ENCODE data around the gene CHRM4.
A peak's percentile ranks its signal among the peaks of the same experiment; 100 is the strongest.

Gene CHRM4

DNA sequence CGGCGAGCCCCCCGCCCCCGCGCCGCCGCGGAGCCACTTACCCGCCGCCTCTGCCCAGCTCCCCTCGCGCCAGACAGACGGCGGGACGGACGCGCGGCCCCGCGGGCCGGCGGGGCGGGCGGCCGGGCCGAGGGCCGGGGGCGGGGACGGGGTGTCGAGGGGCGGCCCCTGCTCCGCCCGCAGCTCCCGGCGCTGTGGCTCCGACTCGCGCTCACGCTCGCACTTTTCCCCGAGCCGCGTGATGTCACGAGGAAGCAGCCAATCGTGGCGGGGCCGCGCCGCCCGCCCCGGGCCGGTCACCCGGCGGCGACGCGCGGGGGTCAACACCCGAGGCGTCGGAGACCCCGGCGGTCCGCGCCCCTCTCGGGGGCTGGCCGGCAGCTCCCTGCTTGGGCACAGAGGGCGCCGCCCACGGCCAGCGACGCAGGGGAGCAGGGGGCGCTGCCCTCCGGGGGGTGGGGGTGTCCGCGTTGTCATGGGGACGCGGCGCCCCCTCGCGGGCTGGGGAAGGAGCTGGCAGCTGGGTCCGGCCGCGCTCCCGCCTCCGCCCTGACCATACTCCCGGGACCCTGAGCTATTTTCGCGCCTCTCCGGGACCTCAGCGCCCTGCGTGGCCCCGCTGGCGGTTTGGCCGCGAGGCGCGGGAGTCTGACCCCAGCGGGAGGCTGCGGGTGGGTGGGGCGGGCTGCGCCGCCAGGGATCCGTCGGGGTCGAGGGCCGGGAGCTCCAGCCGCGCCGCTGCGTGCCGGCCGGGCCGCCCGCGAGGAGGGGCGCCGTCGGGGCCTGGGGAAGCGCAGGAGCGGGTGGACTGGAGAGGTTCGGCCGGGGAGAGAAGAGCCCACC is at the start of gene CHRM4:
Gene CHRM4 (minus strand): TSS at position 199 of the 843 bp plus-strand sequence. CDS start 5,219 bp downstream, outside the sequence.
- Histone ChIP-seq H3K27me3 (ENCODE audit: low read depth) (peaks cover 9% of the 10 kb centered on the region), H3K9me3 (no peaks in the 10 kb centered on the region), H3K4me1 (peaks cover 15% of the 10 kb centered on the region), H3K36me3 (replicated peaks) (no peaks in the 10 kb centered on the region), H3K4me3 (peak within 1 kb of the TSS; percentile 37)
- in situ Hi-C loops (cut with MboI; ENCODE audit: low sequenced_read_pairs) = no loop called here
- peak; percentile 52 to 83 for DNase-seq (ENCODE audit: low spot score in 2 of 2)

DNA sequence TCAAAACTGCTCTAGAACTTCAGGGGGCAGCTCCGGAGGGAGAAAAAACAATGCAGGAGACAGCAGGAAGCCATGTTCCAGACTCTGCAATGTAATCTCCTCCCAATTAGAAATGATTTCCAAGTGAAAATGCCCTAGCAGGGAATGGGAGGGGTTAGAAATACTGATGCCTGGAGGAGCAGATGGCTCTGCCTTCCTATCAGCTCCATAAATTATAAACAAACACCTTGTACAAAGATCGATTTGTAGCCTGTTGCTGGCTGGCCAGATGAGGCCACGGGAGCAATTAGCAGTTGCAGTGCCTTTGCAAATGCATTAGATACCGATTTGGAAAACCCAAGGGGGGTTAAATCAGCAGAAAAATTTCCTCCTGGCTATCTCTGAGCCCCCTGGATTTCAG is 46.6 kb upstream of the CHRM4 start:
- Histone ChIP-seq H3K4me3 (no peak overlapping the region), H3K4me1 (no peaks in the 10 kb centered on the region), H3K9me3 (no peaks in the 10 kb centered on the region), H3K27me3 (ENCODE audit: low read depth) (no peaks in the 10 kb centered on the region), H3K36me3 (replicated peaks) (no peaks in the 10 kb centered on the region)
- no peak for DNase-seq (ENCODE audit: low spot score in 2 of 2)
- in situ Hi-C loops (cut with MboI; ENCODE audit: low sequenced_read_pairs) = no loop called here

- in situ Hi-C loops (cut with MboI; ENCODE audit: low sequenced_read_pairs) = no loop called here
Measured at GRCh38 chr11:46437122-46437689, 45.6 kb upstream of the CHRM4 start.

GRCh38 chr11:46436113-46436512 is 44.5 kb upstream of the CHRM4 start:
- H3K4me1 ChIP-seq = no peaks in the 10 kb centered on the region
- H3K9me3 ChIP-seq = no peaks in the 10 kb centered on the region
- DNase-seq (ENCODE audit: low spot score in 2 of 2) = no peak
- in situ Hi-C loops (cut with MboI; ENCODE audit: low sequenced_read_pairs) = no loop called here
- no peak overlapping the region for H3K4me3 ChIP-seq
- no peaks in the 10 kb centered on the region for H3K27me3 ChIP-seq (ENCODE audit: low read depth)
- no peaks in the 10 kb centered on the region for H3K36me3 ChIP-seq (replicated peaks)

More at GRCh38 chr11:46437122-46437689, 45.6 kb upstream of the CHRM4 start:
- Histone ChIP-seq H3K27me3 (ENCODE audit: low read depth) (no peaks in the 10 kb centered on the region), H3K36me3 (replicated peaks) (no peaks in the 10 kb centered on the region), H3K4me3 (no peak overlapping the region), H3K9me3 (no peaks in the 10 kb centered on the region), H3K4me1 (no peaks in the 10 kb centered on the region)
- DNase-seq (ENCODE audit: low spot score in 2 of 2) = no peak

DNA sequence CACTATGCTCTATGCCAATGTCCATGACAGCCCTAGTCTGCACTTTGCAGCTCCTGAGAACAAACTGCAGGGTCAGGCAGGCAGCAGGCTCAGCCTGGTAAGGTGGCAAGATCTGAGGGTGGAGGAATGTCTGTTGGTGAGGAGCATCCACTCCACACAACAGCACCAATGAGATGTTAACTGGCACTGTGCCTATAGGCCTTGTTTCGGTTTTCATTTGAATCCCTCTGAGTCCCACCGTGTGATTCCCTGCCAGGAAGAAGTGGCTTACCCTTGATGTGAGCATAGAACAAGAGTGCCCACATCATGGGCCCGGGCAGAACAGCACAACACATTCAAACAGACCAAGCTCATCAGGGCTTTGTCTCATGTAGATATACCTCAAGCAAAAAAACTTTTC is 44.1 kb upstream of the CHRM4 start:
- H3K4me3 ChIP-seq = no peak overlapping the region
- in situ Hi-C loops (cut with MboI; ENCODE audit: low sequenced_read_pairs) = no loop called here
- no peak for DNase-seq (ENCODE audit: low spot score in 2 of 2)
- H3K9me3 ChIP-seq = no peaks in the 10 kb centered on the region
- no peaks in the 10 kb centered on the region for H3K36me3 ChIP-seq (replicated peaks)
- no peaks in the 10 kb centered on the region for H3K27me3 ChIP-seq (ENCODE audit: low read depth)
- no peaks in the 10 kb centered on the region for H3K4me1 ChIP-seq

DNA sequence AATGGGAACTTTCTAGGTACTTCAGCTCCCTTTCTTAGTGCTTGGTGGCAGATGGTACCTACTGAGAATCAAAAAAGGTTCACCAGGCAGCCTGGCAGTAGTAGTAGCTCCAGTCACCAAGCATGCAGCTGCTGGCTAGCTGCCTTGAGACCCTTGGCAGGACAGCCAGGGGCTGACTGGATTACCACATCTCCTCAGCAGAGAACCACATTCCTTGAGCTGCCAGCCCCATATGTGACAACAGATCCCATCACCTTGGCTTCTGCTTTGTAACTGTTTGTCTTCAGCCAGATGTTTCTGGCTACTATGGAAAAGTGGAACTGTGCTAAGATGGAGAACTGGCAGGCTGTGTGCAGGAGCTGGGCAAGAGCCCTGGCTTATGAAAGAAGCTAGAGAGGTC is 39.6 kb upstream of the CHRM4 start:
- Histone ChIP-seq H3K4me1 (no peaks in the 10 kb centered on the region), H3K27me3 (ENCODE audit: low read depth) (no peaks in the 10 kb centered on the region), H3K4me3 (no peak overlapping the region), H3K9me3 (no peaks in the 10 kb centered on the region), H3K36me3 (replicated peaks) (no peaks in the 10 kb centered on the region)
- no peak for DNase-seq (ENCODE audit: low spot score in 2 of 2)
- in situ Hi-C loops (cut with MboI; ENCODE audit: low sequenced_read_pairs) = no loop called here

DNA sequence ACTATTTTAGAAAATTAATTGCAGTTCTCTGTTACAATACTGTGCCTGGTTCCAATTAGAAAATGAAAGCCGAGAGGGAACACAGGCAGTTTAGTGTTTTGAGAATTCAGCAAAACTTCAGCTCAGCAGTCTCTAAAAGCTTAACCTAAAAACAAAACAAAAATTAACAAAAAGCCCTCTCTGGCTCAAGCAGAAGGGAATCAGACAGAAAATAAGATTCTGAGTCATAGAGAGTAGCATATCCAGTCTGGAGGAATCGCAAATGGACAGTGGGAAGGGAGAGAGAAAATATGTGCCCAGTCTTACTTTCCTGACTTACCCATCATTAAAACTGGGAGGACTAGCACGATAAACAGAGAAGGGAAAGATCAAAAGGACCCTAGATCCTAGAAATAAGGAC is 38.1 kb upstream of the CHRM4 start:
- no peaks in the 10 kb centered on the region for H3K4me1 ChIP-seq
- no peaks in the 10 kb centered on the region for H3K27me3 ChIP-seq (ENCODE audit: low read depth)
- no peaks in the 10 kb centered on the region for H3K9me3 ChIP-seq
- in situ Hi-C loops (cut with MboI; ENCODE audit: low sequenced_read_pairs) = no loop called here
- no peaks in the 10 kb centered on the region for H3K36me3 ChIP-seq (replicated peaks)
- DNase-seq (ENCODE audit: low spot score in 2 of 2) = no peak
- H3K4me3 ChIP-seq = no peak overlapping the region

GRCh38 chr11:46427364-46427763 is 35.8 kb upstream of the CHRM4 start:
- in situ Hi-C loops (cut with MboI; ENCODE audit: low sequenced_read_pairs) = no loop called here
- no peak for DNase-seq (ENCODE audit: low spot score in 2 of 2)
- Histone ChIP-seq H3K4me3 (no peak overlapping the region), H3K36me3 (replicated peaks) (no peaks in the 10 kb centered on the region), H3K9me3 (no peaks in the 10 kb centered on the region), H3K27me3 (ENCODE audit: low read depth) (no peaks in the 10 kb centered on the region), H3K4me1 (no peaks in the 10 kb centered on the region)

DNA sequence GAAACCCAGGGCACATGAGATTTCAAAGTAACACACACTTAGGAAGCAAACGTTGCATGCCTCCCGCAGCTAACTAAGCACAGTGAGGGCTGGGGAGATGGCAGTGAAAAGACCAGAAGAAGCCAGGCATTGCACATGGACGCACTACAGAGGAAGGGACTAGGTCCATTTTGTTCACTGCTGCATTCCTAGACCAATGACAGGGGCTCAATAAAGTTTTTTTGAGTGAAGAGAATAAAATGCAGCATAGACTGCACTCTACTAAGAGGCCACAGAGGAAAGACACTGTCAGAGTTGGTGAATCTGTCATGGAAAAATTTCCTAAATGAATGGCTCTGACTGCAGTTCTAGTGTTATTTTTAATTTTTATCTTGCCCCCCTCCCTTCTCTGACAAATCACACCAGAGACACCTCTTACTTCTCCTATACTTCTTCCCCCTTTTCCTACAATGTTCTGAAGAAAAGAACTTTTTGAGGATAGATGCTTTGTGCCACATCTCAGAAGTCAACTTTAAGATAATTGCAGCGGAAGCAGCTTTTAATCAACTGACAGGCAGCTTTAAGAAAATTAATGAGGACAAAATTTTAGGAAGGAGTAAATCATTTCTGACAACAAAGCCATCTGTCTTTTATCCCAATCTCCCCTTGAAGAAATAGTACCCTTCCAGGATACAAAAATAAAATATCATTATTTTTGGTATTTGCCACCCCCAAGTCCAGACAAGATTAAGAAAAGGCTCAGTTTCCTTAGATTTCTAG is 34.8 kb upstream of the CHRM4 start:
- Histone ChIP-seq H3K9me3 (no peaks in the 10 kb centered on the region), H3K36me3 (replicated peaks) (no peaks in the 10 kb centered on the region), H3K4me1 (no peaks in the 10 kb centered on the region), H3K4me3 (no peak overlapping the region), H3K27me3 (ENCODE audit: low read depth) (no peaks in the 10 kb centered on the region)
- in situ Hi-C loops (cut with MboI; ENCODE audit: low sequenced_read_pairs) = no loop called here
- no peak for DNase-seq (ENCODE audit: low spot score in 2 of 2)

DNA sequence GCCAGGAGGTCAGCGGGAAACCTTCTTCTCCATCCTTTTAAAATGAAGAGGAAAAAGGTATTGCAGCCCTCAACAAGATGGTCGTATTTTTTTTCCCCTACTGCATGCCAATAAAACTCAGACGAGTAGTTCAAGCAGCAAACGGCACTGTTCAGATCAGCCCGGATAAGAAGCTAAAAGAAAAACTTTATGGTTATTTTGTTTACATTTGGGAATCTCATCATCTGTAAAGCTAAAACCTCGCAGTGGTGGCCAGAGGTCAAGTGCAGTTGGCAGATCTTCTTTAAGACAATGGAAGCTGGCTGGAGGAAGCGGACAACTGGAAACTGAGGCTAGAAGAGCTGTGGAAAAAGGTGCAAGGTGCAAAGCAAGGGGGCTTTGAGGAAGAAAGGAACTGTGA is 31.0 kb upstream of the CHRM4 start:
- no peaks in the 10 kb centered on the region for H3K36me3 ChIP-seq (replicated peaks)
- no peaks in the 10 kb centered on the region for H3K9me3 ChIP-seq
- DNase-seq (ENCODE audit: low spot score in 2 of 2) = no peak
- in situ Hi-C loops (cut with MboI; ENCODE audit: low sequenced_read_pairs) = no loop called here
- no peak overlapping the region for H3K4me3 ChIP-seq
- no peaks in the 10 kb centered on the region for H3K27me3 ChIP-seq (ENCODE audit: low read depth)
- no peaks in the 10 kb centered on the region for H3K4me1 ChIP-seq

DNA sequence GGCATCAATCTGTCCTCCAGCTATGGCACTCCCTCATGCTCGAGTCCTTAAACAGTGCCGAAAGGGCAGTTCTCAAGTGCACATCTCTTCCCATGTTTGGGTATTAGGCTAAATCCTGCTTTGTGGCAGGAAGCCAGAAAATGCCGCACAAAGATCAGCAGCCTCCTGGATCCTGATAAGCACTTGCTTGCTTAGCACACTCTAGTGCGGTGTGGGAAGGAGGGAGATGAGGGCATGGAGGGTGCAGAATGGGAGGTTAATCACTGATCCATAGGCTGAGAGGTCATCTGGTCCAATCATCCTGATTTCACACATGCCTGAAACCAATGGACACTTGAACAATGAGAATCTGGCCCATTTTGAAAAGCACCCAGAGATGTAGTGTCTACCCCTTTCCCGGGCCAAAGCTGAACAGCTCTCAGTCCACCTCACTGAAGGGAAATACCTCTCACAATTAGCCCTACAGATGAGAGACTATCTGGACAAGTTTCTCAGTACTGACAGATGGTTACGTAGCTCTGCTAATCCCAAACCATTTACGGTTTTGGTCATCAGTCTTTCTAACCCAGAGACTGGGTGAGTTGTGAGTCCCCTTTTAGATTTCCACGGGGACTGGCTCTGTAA is 29.8 kb upstream of the CHRM4 start:
- no peaks in the 10 kb centered on the region for H3K4me1 ChIP-seq
- H3K36me3 ChIP-seq (replicated peaks) = no peaks in the 10 kb centered on the region
- no peak for DNase-seq (ENCODE audit: low spot score in 2 of 2)
- H3K9me3 ChIP-seq = no peaks in the 10 kb centered on the region
- H3K27me3 ChIP-seq (ENCODE audit: low read depth) = no peaks in the 10 kb centered on the region
- in situ Hi-C loops (cut with MboI; ENCODE audit: low sequenced_read_pairs) = no loop called here
- H3K4me3 ChIP-seq = no peak overlapping the region

GRCh38 chr11:46420513-46420912 is 28.9 kb upstream of the CHRM4 start:
- Histone ChIP-seq H3K4me3 (no peak overlapping the region), H3K4me1 (no peaks in the 10 kb centered on the region), H3K27me3 (ENCODE audit: low read depth) (no peaks in the 10 kb centered on the region), H3K36me3 (replicated peaks) (no peaks in the 10 kb centered on the region), H3K9me3 (no peaks in the 10 kb centered on the region)
- in situ Hi-C loops (cut with MboI; ENCODE audit: low sequenced_read_pairs) = no loop called here
- DNase-seq (ENCODE audit: low spot score in 2 of 2) = no peak

GRCh38 chr11:46418751-46419150 is 27.2 kb upstream of the CHRM4 start:
- DNase-seq (ENCODE audit: low spot score in 2 of 2) = no peak
- in situ Hi-C loops (cut with MboI; ENCODE audit: low sequenced_read_pairs) = no loop called here
- H3K9me3 ChIP-seq = no peaks in the 10 kb centered on the region
- H3K4me3 ChIP-seq = no peak overlapping the region
- H3K27me3 ChIP-seq (ENCODE audit: low read depth) = no peaks in the 10 kb centered on the region
- H3K4me1 ChIP-seq = no peaks in the 10 kb centered on the region
- H3K36me3 ChIP-seq (replicated peaks) = no peaks in the 10 kb centered on the region

DNA sequence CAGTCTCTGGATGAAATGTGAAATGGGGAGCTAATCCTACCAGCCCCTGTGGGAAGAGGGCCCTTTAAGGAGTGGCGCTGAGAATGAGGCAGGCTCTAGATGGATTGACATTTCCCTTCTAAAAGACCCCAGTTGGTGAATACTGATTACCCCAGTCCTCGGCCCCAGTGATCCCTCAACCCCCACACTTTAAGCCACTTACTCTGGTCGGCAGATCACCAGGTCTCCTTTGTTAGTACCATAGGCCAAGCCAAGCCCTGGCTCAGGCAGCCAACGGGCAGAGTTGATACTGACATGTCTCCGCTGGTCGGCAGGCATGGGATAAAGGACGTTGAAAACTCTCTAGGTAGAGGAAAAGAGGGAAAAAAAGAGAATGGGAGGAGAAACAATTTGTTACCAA is 26.1 kb upstream of the CHRM4 start:
- DNase-seq (ENCODE audit: low spot score in 2 of 2) = no peak
- no peaks in the 10 kb centered on the region for H3K9me3 ChIP-seq
- no peak overlapping the region for H3K4me3 ChIP-seq
- in situ Hi-C loops (cut with MboI; ENCODE audit: low sequenced_read_pairs) = no loop called here
- H3K27me3 ChIP-seq (ENCODE audit: low read depth) = no peaks in the 10 kb centered on the region
- no peaks in the 10 kb centered on the region for H3K4me1 ChIP-seq
- no peaks in the 10 kb centered on the region for H3K36me3 ChIP-seq (replicated peaks)
